ENCODE results near the gene AK5. TPM values are rescaled to one million over a fixed set of nuclear protein-coding genes. Genes with fewer than 3 reads are reported as not detected.

Gene AK5, protein sequence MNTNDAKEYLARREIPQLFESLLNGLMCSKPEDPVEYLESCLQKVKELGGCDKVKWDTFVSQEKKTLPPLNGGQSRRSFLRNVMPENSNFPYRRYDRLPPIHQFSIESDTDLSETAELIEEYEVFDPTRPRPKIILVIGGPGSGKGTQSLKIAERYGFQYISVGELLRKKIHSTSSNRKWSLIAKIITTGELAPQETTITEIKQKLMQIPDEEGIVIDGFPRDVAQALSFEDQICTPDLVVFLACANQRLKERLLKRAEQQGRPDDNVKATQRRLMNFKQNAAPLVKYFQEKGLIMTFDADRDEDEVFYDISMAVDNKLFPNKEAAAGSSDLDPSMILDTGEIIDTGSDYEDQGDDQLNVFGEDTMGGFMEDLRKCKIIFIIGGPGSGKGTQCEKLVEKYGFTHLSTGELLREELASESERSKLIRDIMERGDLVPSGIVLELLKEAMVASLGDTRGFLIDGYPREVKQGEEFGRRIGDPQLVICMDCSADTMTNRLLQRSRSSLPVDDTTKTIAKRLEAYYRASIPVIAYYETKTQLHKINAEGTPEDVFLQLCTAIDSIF
- total RNA-seq: 1 to 10 TPM in 1 of 2 experiments, under 1 TPM in 1; 0.46 to 1.1 TPM
- 3.4 TPM for polyA plus RNA-seq

DNA sequence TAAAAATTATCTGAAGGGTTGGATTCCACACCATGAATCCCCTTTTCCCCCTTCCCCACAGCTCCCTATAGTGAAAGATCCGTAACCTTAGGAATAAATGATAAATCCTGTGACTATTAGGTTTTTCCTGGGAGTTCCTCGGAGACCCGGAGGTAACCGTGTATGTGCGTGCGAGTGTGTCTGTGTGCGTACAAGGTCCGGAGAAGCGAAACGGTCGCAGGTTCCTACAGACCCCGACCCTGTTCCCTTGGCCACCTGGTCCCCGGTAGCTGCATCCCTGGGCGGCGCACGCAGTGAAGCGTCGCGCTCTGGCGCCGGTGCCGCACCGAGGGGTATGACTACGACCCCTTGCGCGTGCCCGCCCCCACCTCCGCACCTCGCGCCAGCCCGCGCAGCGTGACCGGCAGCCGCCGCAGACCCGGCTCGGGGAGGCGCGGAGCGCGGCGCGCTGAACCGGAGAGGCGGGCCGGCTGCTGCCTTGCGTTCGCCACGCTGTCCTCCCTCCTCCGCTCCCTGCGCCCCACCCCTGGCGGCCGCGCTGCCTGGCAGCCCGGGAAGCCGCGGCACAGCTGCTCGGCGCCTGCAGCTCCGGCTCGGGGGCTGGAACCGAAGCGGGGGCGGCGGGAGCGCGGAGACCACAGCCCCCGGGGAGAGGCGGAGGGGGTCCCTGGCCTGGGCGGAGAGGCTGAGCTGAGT, at the start of gene AK5:
Gene AK5 (plus strand): TSS at position 529 of the 696 bp plus-strand sequence. CDS start 295 bp downstream, outside the sequence.
- no peaks in the 10 kb centered on the region for H3K9me3 ChIP-seq (ENCODE audit: low read length)
- Mint-ChIP-seq H3K4me1 (peaks cover 24 to 35% (median 32%) of the 10 kb centered on the region in 3 donors), H3K27me3 (peaks cover 34 to 58% of the 10 kb centered on the region in 2 donors), H3K36me3 (peaks cover 0 to 2% (median 0%) of the 10 kb centered on the region in 3 donors), H3K4me3 (peak within 1 kb of the TSS; percentile 64 to 79 (median 68)), H3K27ac (peak within 1 kb of the TSS in 1 of 8 donors; percentile 15), H3K9me3 (peaks cover 0 to 2% (median 0%) of the 10 kb centered on the region in 5 donors)
- ChIA-PET POLR2A (no interaction called here), CTCF (no interaction called here)
- peak in 4 of 5 donors; percentile 3 to 58 (median 34) for DNase-seq
- H3K4me1 ChIP-seq (ENCODE audit: insufficient read depth, low read length): peaks cover 22% of the 10 kb centered on the region
- no peak within 1 kb of the TSS for H3K27ac ChIP-seq (ENCODE audit: low read depth, low read length)
- peak within 1 kb of the TSS; percentile 66 for H3K4me3 ChIP-seq (ENCODE audit: low read length)
- no peaks in the 10 kb centered on the region for H3K36me3 ChIP-seq (ENCODE audit: insufficient read depth, low read length)
- H3K27me3 ChIP-seq (ENCODE audit: insufficient read depth, low read length, poor library complexity, severe bottlenecking): peaks cover 10% of the 10 kb centered on the region

DNA sequence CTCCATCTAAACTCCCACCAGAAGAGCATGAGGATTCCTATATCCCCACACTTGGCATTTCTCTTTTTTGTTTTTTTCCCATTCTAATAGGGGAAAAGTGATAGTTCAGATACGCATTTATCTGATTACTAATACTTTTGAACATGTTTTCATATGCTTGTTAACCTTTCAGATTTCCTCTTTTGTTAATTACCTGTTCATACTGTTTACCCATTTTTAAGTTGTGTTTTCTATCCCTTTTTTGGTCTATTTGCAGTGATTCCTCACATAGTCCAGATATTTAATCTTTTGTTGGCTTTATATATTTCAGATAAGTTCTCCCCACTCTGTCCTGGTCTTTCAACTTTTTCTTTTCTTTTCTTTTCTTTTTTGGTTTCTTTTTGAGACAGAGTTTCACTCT, 49.0 kb upstream of the AK5 start:
- Histone ChIP-seq H3K27ac (ENCODE audit: low read depth, low read length) (no peak overlapping the region), H3K4me1 (ENCODE audit: insufficient read depth, low read length) (no peaks in the 10 kb centered on the region), H3K9me3 (ENCODE audit: low read length) (no peaks in the 10 kb centered on the region), H3K27me3 (ENCODE audit: insufficient read depth, low read length, poor library complexity, severe bottlenecking) (no peaks in the 10 kb centered on the region), H3K36me3 (ENCODE audit: insufficient read depth, low read length) (no peaks in the 10 kb centered on the region), H3K4me3 (ENCODE audit: low read length) (no peak overlapping the region)
- no peak overlapping the region for H3K4me3 Mint-ChIP-seq
- DNase-seq: no peak
- peaks cover 3 to 23% of the 10 kb centered on the region in 2 donors for H3K27me3 Mint-ChIP-seq
- no peaks in the 10 kb centered on the region for H3K4me1 Mint-ChIP-seq
- CTCF ChIA-PET: no interaction called here
- peaks cover 0 to 1% (median 0%) of the 10 kb centered on the region in 3 donors for H3K36me3 Mint-ChIP-seq
- no peak overlapping the region for H3K27ac Mint-ChIP-seq
- POLR2A ChIA-PET: no interaction called here
- peaks cover 9 to 25% (median 10%) of the 10 kb centered on the region in 5 donors for H3K9me3 Mint-ChIP-seq

DNA sequence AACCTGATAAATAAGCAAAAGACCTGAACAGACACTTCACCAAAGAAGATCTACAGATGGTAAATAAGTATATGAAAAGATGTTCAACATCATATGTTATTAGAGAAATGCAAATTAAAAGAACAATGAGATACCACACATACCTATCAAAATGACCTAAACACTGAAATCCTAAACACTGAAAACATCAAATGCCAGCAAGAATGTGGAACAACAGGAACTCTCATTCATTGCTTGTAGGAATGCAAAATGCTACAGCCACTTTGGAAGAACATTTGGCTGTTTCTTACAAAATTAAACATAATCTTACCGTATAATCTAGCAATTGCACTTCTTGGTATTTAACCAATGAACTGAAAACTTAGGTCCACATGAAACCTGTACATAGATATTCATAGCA, 47.7 kb upstream of the AK5 start:
- no peak overlapping the region for H3K4me3 Mint-ChIP-seq
- CTCF ChIA-PET: no interaction called here
- no peak overlapping the region for H3K4me3 ChIP-seq (ENCODE audit: low read length)
- peaks cover 9 to 25% (median 10%) of the 10 kb centered on the region in 5 donors for H3K9me3 Mint-ChIP-seq
- H3K4me1 ChIP-seq (ENCODE audit: insufficient read depth, low read length): no peaks in the 10 kb centered on the region
- H3K4me1 Mint-ChIP-seq: no peaks in the 10 kb centered on the region
- no peak for DNase-seq
- peaks cover 3 to 32% of the 10 kb centered on the region in 2 donors for H3K27me3 Mint-ChIP-seq
- H3K27ac ChIP-seq (ENCODE audit: low read depth, low read length): no peak overlapping the region
- POLR2A ChIA-PET: no interaction called here
- H3K27me3 ChIP-seq (ENCODE audit: insufficient read depth, low read length, poor library complexity, severe bottlenecking): no peaks in the 10 kb centered on the region
- no peaks in the 10 kb centered on the region for H3K36me3 ChIP-seq (ENCODE audit: insufficient read depth, low read length)
- H3K36me3 Mint-ChIP-seq: no peaks in the 10 kb centered on the region
- no peaks in the 10 kb centered on the region for H3K9me3 ChIP-seq (ENCODE audit: low read length)
- no peak overlapping the region for H3K27ac Mint-ChIP-seq

DNA sequence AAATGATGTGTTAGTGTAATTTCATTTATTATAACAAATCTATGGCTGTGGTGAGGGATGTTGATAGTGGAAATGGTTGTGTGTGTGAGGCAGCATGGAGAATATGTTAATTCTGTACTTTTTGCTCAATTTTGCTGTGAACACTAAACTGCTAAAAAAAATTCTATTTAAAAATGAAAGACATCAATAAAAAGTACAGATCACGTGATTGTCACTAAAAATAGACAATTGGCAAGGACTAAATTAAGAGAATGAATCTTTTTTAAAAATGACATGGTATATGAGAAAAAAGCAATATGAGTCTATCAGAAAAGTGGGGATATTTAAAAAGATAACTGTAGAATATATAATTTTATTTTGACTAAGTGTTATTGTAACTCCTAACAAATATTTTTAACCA, 46.9 kb upstream of the AK5 start:
- no peak overlapping the region for H3K4me3 ChIP-seq (ENCODE audit: low read length)
- ChIA-PET CTCF (no interaction called here), POLR2A (no interaction called here)
- no peak for DNase-seq
- H3K27ac ChIP-seq (ENCODE audit: low read depth, low read length): no peak overlapping the region
- H3K36me3 ChIP-seq (ENCODE audit: insufficient read depth, low read length): no peaks in the 10 kb centered on the region
- no peaks in the 10 kb centered on the region for H3K27me3 ChIP-seq (ENCODE audit: insufficient read depth, low read length, poor library complexity, severe bottlenecking)
- H3K4me1 Mint-ChIP-seq: no peaks in the 10 kb centered on the region
- H3K27ac Mint-ChIP-seq: no peak overlapping the region
- H3K9me3 ChIP-seq (ENCODE audit: low read length): no peaks in the 10 kb centered on the region
- H3K27me3 Mint-ChIP-seq: peaks cover 6 to 41% of the 10 kb centered on the region in 2 donors
- H3K9me3 Mint-ChIP-seq: peaks cover 9 to 25% (median 10%) of the 10 kb centered on the region in 5 donors
- no peaks in the 10 kb centered on the region for H3K4me1 ChIP-seq (ENCODE audit: insufficient read depth, low read length)
- no peaks in the 10 kb centered on the region for H3K36me3 Mint-ChIP-seq
- no peak overlapping the region for H3K4me3 Mint-ChIP-seq

DNA sequence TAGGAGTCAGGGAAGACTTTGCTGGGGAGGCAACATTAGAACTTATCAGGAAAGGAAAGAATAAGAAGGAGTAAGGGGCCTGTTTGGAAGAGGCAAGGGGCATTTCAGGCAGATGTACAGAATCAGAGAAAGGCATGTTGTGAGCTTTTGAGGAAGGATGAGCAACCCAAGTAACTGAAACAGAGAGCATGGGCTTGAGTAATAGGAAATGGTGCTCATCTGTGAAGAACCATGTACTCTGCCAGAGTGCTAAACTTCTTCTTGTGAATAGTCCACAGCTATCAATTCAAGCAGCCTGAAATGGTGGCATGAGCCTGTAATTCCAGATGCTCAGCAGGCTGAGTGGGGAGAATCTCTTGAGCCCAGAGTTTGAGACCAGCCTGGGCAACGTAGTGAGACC, 43.4 kb upstream of the AK5 start:
- POLR2A ChIA-PET: no interaction called here
- no peak for DNase-seq
- Mint-ChIP-seq H3K9me3 (peaks cover 2 to 22% (median 8%) of the 10 kb centered on the region in 5 donors), H3K4me3 (no peak overlapping the region), H3K36me3 (peaks cover 0 to 8% (median 0%) of the 10 kb centered on the region in 3 donors), H3K27ac (no peak overlapping the region), H3K27me3 (peaks cover 9 to 53% of the 10 kb centered on the region in 2 donors), H3K4me1 (no peaks in the 10 kb centered on the region)
- CTCF ChIA-PET: no interaction called here
- H3K27me3 ChIP-seq (ENCODE audit: insufficient read depth, low read length, poor library complexity, severe bottlenecking): no peaks in the 10 kb centered on the region
- no peak overlapping the region for H3K27ac ChIP-seq (ENCODE audit: low read depth, low read length)
- no peak overlapping the region for H3K4me3 ChIP-seq (ENCODE audit: low read length)
- no peaks in the 10 kb centered on the region for H3K9me3 ChIP-seq (ENCODE audit: low read length)
- no peaks in the 10 kb centered on the region for H3K4me1 ChIP-seq (ENCODE audit: insufficient read depth, low read length)
- H3K36me3 ChIP-seq (ENCODE audit: insufficient read depth, low read length): no peaks in the 10 kb centered on the region

DNA sequence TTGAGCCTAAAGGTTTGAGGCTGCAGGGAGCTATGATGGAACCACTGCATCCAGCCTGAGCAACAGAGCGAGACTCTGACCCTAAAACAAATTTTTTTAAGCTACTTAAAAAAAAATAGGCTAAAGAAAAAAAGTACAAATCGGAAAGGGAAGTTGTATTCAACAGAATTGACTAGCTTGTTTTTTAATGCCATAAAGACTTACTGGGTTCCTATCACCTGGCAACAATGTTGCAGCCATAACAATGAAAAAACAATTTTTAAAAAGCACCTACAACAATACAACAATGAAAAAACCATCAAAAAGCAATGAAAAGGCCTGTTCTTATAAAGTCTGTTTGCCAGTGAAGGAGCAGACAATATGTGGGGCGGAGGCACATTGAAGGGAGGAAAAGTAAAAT, 42.5 kb upstream of the AK5 start:
- Histone ChIP-seq H3K4me3 (ENCODE audit: low read length) (no peak overlapping the region), H3K36me3 (ENCODE audit: insufficient read depth, low read length) (no peaks in the 10 kb centered on the region), H3K9me3 (ENCODE audit: low read length) (no peaks in the 10 kb centered on the region), H3K27me3 (ENCODE audit: insufficient read depth, low read length, poor library complexity, severe bottlenecking) (no peaks in the 10 kb centered on the region), H3K4me1 (ENCODE audit: insufficient read depth, low read length) (no peaks in the 10 kb centered on the region), H3K27ac (ENCODE audit: low read depth, low read length) (no peak overlapping the region)
- DNase-seq: no peak
- Mint-ChIP-seq H3K9me3 (peaks cover 2 to 15% (median 8%) of the 10 kb centered on the region in 5 donors), H3K27me3 (peaks cover 9 to 55% of the 10 kb centered on the region in 2 donors), H3K4me1 (no peaks in the 10 kb centered on the region), H3K36me3 (peaks cover 0 to 11% (median 0%) of the 10 kb centered on the region in 3 donors), H3K27ac (no peak overlapping the region), H3K4me3 (no peak overlapping the region)
- CTCF ChIA-PET: no interaction called here
- POLR2A ChIA-PET: no interaction called here

DNA sequence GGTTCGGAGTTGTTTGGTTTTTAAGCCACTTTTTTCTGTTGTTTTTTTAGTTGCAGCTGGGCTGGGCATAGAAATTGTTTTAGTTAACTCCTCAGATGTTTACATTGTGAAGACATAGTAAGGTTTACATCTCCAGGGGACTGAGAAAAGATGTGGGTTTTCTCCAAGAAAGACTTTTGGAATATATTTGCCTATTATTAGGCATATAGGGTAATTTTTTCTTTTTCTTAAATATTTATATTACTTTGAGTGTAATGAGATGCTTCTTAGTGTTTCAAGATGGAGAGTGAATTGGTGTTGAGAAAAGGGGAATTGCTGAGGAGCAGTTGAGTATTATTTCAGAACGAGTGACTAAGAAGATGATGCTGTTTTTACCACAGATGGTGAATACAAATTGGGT, 36.0 kb upstream of the AK5 start:
- ChIA-PET CTCF (no interaction called here), POLR2A (no interaction called here)
- H3K36me3 Mint-ChIP-seq: peaks cover 0 to 56% (median 3%) of the 10 kb centered on the region in 3 donors

DNA sequence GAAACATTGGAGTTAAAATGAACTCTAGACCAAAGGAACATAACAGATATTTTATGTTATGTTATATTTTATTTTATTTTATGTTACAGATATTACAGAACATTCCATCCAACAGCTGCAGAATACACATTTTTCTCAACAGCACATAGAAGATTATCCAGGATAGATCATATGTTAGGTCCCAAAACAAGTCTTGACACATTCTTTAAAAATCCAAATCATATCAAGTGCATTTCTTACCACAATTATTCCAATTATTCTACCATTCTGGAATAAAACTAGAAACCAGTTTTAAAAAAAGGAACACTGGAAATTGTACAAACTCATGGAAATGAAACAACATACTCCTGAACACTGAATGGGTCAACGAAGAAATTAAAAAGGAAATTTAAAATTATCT, 31.7 kb upstream of the AK5 start:
- Histone ChIP-seq H3K4me1 (ENCODE audit: insufficient read depth, low read length) (no peaks in the 10 kb centered on the region), H3K36me3 (ENCODE audit: insufficient read depth, low read length) (no peaks in the 10 kb centered on the region), H3K4me3 (ENCODE audit: low read length) (no peak overlapping the region), H3K9me3 (ENCODE audit: low read length) (peaks cover 4% of the 10 kb centered on the region), H3K27me3 (ENCODE audit: insufficient read depth, low read length, poor library complexity, severe bottlenecking) (no peaks in the 10 kb centered on the region), H3K27ac (ENCODE audit: low read depth, low read length) (no peak overlapping the region)
- POLR2A ChIA-PET: no interaction called here
- Mint-ChIP-seq H3K4me1 (peaks cover 0 to 11% (median 0%) of the 10 kb centered on the region in 3 donors), H3K27me3 (peaks cover 5 to 8% of the 10 kb centered on the region in 2 donors), H3K4me3 (no peak overlapping the region), H3K36me3 (peaks cover 0 to 74% (median 3%) of the 10 kb centered on the region in 3 donors), H3K27ac (peak overlapping the region in 1 of 8 donors; percentile 51), H3K9me3 (peaks cover 31 to 83% (median 63%) of the 10 kb centered on the region in 5 donors)
- DNase-seq: no peak
- CTCF ChIA-PET: no interaction called here

More for the DNA sequence above, 36.0 kb upstream of the AK5 start:
- H3K9me3 Mint-ChIP-seq: peaks cover 23 to 56% (median 43%) of the 10 kb centered on the region in 5 donors
- peaks cover 6 to 17% of the 10 kb centered on the region in 2 donors for H3K27me3 Mint-ChIP-seq
- Histone ChIP-seq H3K27ac (ENCODE audit: low read depth, low read length) (no peak overlapping the region), H3K4me3 (ENCODE audit: low read length) (no peak overlapping the region), H3K4me1 (ENCODE audit: insufficient read depth, low read length) (no peaks in the 10 kb centered on the region), H3K36me3 (ENCODE audit: insufficient read depth, low read length) (no peaks in the 10 kb centered on the region), H3K27me3 (ENCODE audit: insufficient read depth, low read length, poor library complexity, severe bottlenecking) (no peaks in the 10 kb centered on the region), H3K9me3 (ENCODE audit: low read length) (no peaks in the 10 kb centered on the region)
- H3K27ac Mint-ChIP-seq: no peak overlapping the region
- H3K4me3 Mint-ChIP-seq: no peak overlapping the region
- H3K4me1 Mint-ChIP-seq: peaks cover 0 to 11% (median 0%) of the 10 kb centered on the region in 3 donors
- DNase-seq: no peak

All from CD8-positive, alpha-beta memory T cell (primary cell).